Kidney (tissue), 14 donors: ENCODE data around the gene PNRC2. TPM values are rescaled to one million over a fixed set of nuclear protein-coding genes. Genes with fewer than 3 reads are reported as not detected.
"Not testable (repeated sequence)": the region's sequence is repeated elsewhere in the genome, so short reads cannot be mapped to it uniquely, and the experiment has no call there.

Source experiments
- DNase-seq, 5 donors: peaks; one replicate each; pipeline ENCODE4 v3.0.0-alpha.2; 2013 to 2020
- FAIRE-seq: peaks from 2 replicates; lab custom pipeline; 2012; peaks lifted over from hg19 to GRCh38; lab: Jason Lieb, UNC
- H3K27ac ChIP-seq, 2 donors: one replicate each; pipeline ENCODE4 v1.7.0; 2013; ENCODE audit warnings: low read depth in 2 of 2, low read length in 2 of 2, inconsistent platforms in 1 of 2
- H3K27me3 ChIP-seq: one replicate; pipeline ENCODE4 v1.7.1; 2013; ENCODE audit warnings: low read length, inconsistent platforms; ENCODE audit not compliant: control insufficient read depth, insufficient read depth
- H3K36me3 ChIP-seq, 3 donors: one replicate each; pipeline versions ENCODE4 v1.7.0 to v1.7.1; 2013; ENCODE audit warnings: low read length in 3 of 3, control low read depth in 1 of 3, inconsistent platforms in 1 of 3; ENCODE audit not compliant: insufficient read depth in 3 of 3, control insufficient read depth in 2 of 3
- H3K4me1 ChIP-seq, 3 donors: one replicate each; pipeline versions ENCODE4 v1.7.0 to v1.7.1; 2013; ENCODE audit warnings: low read length in 3 of 3, inconsistent platforms in 1 of 3, low read depth in 1 of 3; ENCODE audit not compliant: control insufficient read depth in 2 of 3, insufficient read depth in 2 of 3
- H3K4me3 ChIP-seq, 3 donors: one replicate each; pipeline versions ENCODE4 v1.7.0 to v1.8.1; 2013; ENCODE audit warnings: low read length in 3 of 3, control low read depth in 1 of 3, inconsistent platforms in 1 of 3
- H3K9ac ChIP-seq, 3 donors: one replicate each; pipeline versions ENCODE4 v1.7.0 to v1.7.1; 2013; ENCODE audit warnings: low read length in 3 of 3, control low read depth in 1 of 3, inconsistent platforms in 1 of 3
- H3K9me3 ChIP-seq, 3 donors: one replicate each; pipeline versions ENCODE4 v1.7.0 to v1.7.1; 2013; ENCODE audit warnings: low read length in 3 of 3, control low read depth in 1 of 3, inconsistent platforms in 1 of 3; ENCODE audit not compliant: control insufficient read depth in 2 of 3, insufficient read depth in 1 of 3
- intact Hi-C: fragments of 100-400 bp; cut with DNase I; formaldehyde crosslinking; loops from one replicate; pipeline ENCODE4 v1.11.1; 2022
- polyA plus RNA-seq: library from polyadenylated mRNA; stranded (reverse); fragments of 350-450 nt; fragmentation: Illumina TruSeq; extraction: RNeasy Lipid Tissue Mini Kit (QIAGEN cat#74804); gene quantifications from one replicate; pipeline ENCODE4 v1.2.3, GENCODE V29; 2014; ENCODE audit warnings: low read depth, low replicate concordance; ENCODE audit not compliant: insufficient read depth
- total RNA-seq: library from RNA; stranded (reverse); fragmentation: NEBNext Ultra II Directional; extraction: Animal tissue kit (Norgen Biotek cat#: 25700); gene quantifications from one replicate; pipeline ENCODE4 v1.2.1, GENCODE V29; 2021
- TF ChIP-seq, protein P1 (sequence below): IDR thresholded peaks from 3 replicates; pipeline ENCODE4 v1.5.1; 2012; ENCODE audit warnings: mild to moderate bottlenecking, moderate library complexity, borderline replicate concordance; ENCODE audit not compliant: insufficient read depth; ENCODE audit errors: extremely low read depth
- donor health status: control.
- donor health status: control.
- donor health status: control.
- donor health status: control.
- donor health status: control.
- donor health status: DM: yes; HTN: yes; CAD: no.
- donor health status: Normal renal cell carcinoma (clear cell type).

PNRC2 gene
- total and polyA plus RNA-seq, 2 donors from 2014 or later, result 86.3 to 107 TPM

DNA sequence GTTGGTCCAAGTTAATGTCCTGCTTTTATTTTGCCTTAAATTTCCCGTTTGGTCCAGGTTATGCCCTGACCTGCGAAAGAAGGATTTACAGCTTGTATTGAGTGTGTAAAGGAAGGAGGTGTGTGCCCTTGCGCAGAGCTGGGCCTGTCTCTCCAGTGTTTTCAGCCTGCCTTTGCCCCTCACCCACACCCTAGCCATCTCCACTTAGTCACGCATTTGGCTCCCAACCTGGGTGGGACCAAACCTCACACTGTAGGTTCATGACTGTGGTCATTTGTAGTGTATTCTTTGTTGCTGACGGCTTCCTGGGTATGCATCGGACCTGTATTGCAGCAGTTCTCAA, 21.1 kb downstream of the PNRC2 start:
- Histone ChIP-seq H3K4me3 (peak overlapping the region; percentile 69 to 92 (median 88)), H3K9ac (peak overlapping the region; percentile 27 to 95 (median 70)), H3K4me1 (peaks cover 0 to 17% (median 13%) of the 10 kb centered on the region in 3 donors), H3K9me3 (no peaks in the 10 kb centered on the region), H3K36me3 (no peaks in the 10 kb centered on the region), H3K27me3 (no peaks in the 10 kb centered on the region), H3K27ac (peak overlapping the region; percentile 98)
- intact Hi-C loops, result no loop called here
- DNase-seq (peak in 3 of 5 donors; percentile 60 to 84 (median 82)), FAIRE-seq (no peak)
- TF ChIP-seq, protein P1, sequence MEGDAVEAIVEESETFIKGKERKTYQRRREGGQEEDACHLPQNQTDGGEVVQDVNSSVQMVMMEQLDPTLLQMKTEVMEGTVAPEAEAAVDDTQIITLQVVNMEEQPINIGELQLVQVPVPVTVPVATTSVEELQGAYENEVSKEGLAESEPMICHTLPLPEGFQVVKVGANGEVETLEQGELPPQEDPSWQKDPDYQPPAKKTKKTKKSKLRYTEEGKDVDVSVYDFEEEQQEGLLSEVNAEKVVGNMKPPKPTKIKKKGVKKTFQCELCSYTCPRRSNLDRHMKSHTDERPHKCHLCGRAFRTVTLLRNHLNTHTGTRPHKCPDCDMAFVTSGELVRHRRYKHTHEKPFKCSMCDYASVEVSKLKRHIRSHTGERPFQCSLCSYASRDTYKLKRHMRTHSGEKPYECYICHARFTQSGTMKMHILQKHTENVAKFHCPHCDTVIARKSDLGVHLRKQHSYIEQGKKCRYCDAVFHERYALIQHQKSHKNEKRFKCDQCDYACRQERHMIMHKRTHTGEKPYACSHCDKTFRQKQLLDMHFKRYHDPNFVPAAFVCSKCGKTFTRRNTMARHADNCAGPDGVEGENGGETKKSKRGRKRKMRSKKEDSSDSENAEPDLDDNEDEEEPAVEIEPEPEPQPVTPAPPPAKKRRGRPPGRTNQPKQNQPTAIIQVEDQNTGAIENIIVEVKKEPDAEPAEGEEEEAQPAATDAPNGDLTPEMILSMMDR, result no peak

DNA sequence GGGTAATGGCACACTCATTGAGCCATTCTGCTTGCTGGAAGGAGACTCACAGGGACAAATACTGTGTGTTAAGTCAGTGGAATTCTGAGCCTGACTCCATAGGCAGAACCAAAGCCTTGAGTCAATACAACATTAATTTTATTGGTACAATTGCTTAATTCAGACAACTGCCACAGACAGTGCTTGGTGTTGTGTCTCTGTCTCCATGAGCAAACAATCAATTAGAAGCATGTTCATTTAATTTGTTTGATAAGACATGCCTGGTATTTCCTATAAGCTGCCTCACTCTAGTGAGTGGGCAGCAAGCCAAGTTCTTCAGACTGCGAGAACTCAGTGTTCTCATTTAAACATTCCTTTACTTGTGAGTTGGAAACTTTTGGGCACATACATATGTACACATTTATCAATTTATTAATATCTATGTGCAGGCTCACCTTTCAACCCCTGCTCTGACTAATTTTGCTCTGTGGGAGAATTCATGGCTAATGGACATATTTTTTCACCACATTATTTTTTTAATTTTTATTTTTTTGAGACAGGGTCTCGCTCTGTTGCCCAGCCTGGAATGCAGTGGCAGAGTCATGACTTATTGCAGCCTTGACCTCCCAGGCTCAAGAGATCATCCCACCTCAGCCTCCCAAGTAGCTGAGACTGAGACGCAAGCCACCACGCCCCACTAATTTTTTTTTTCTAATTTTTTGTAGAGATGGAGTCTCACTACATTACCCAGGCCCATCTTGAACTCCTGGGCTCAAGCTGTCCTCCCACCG, 25.0 kb downstream of the PNRC2 start:
- Histone ChIP-seq H3K27me3 (no peaks in the 10 kb centered on the region), H3K36me3 (no peaks in the 10 kb centered on the region), H3K4me1 (peaks cover 0 to 9% (median 8%) of the 10 kb centered on the region in 3 donors), H3K9ac (no peak overlapping the region), H3K4me3 (no peak overlapping the region), H3K27ac (peak overlapping the region in 1 of 2 donors; percentile 9), H3K9me3 (no peaks in the 10 kb centered on the region)
- intact Hi-C loops, result no loop called here
- FAIRE-seq, result no peak
- DNase-seq, result peak in 3 of 5 donors; percentile 57 to 92 (median 87)
- TF ChIP-seq, protein P1, result no peak

DNA sequence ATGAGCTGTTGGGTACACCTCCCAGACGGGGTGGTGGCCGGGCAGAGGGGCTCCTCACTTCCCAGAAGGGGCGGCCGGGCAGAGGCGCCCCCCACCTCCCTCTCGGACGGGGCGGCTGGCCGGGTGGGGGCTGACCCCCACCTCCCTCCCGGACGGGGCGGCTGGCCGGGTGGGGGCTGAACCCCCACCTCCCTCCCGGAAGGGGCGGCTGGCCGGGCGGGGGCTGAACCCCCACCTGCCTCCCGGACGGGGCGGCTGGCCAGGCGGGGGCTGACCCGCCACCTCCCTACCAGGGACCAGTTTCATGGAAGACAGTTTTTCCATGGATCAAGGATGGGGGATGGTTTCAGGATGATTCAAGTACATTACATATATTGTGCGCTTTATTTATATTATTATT, 27.4 kb downstream of the PNRC2 start:
- H3K4me1 ChIP-seq, H3K4me3 ChIP-seq, H3K9me3 ChIP-seq, H3K9ac ChIP-seq, DNase-seq, intact Hi-C loops, H3K27ac ChIP-seq, FAIRE-seq, H3K27me3 ChIP-seq, H3K36me3 ChIP-seq: not testable (repeated sequence)

DNA sequence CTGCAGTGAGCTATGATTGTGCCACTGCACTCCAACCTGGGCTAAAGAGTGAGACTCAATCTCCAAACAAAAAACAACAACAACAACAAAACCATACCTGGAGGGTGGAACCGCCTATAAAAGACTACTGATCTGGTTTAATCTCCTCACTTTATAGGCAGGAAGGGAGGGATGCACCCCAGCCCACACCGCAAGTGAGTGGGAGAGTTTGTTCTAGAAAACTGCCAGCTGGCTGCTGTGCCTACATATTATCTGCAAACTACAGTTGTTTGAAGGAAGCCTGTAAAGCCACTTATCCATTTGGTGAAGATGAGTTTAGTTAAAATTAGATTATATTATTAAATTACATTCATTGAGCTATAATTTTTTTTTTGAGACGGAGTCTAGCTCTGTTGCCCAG, 29.6 kb downstream of the PNRC2 start:
- FAIRE-seq (no peak), DNase-seq (no peak)
- no peaks in the 10 kb centered on the region for H3K9me3 ChIP-seq
- no peak overlapping the region for H3K4me3 ChIP-seq
- no peak overlapping the region for H3K27ac ChIP-seq
- intact Hi-C loops, result no loop called here
- no peaks in the 10 kb centered on the region for H3K36me3 ChIP-seq
- H3K27me3 ChIP-seq, result no peaks in the 10 kb centered on the region
- peaks cover 0 to 3% (median 0%) of the 10 kb centered on the region in 3 donors for H3K4me1 ChIP-seq
- H3K9ac ChIP-seq, result no peak overlapping the region
- TF ChIP-seq, protein P1, result no peak

DNA sequence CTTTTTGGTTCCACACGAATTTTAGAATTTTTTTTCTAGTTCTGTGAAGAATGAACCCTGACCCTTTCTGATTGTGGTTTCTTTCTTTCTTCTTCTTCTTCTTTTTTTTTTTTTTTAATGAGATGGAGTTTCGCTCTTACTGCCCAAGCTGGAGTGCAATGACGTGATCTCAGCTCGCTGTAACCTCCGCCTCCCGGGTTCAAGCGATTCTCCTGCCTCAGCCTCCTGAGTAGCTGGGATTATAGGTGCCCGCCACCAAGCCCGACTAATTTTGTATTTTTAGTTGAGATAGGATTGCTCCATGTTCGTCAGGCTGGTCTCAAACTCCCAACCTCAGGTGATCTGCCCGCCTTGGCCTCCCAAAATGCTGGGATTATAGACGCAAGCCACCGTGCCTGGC, 32.4 kb downstream of the PNRC2 start:
- H3K4me1 ChIP-seq, H3K27me3 ChIP-seq, H3K36me3 ChIP-seq, H3K9me3 ChIP-seq, H3K4me3 ChIP-seq, DNase-seq, H3K9ac ChIP-seq, FAIRE-seq, H3K27ac ChIP-seq, intact Hi-C loops: not testable (repeated sequence)
